ENCODE results near the gene OSBPL10. TPM values are rescaled to one million over a fixed set of nuclear protein-coding genes. Genes with fewer than 3 reads are reported as not detected.
A peak's percentile ranks its signal among the peaks of the same experiment; 100 is the strongest.

The OSBPL10 gene
- total RNA-seq, 2 experiments from 2014 or later: 6.1 to 6.4 TPM

GRCh38 chr3:31984321-31984720 lies 3.3 kb upstream of the OSBPL10 start:
- no peak overlapping the region for H3K4me3 Mint-ChIP-seq
- H3K27ac Mint-ChIP-seq: no peak overlapping the region
- DNase-seq: no peak
- peaks cover 10% of the 10 kb centered on the region for H3K4me1 Mint-ChIP-seq (ENCODE audit: low read depth)
- CTCF ChIA-PET: interaction anchor here (0.6 kb wide), 1 partner anchor 48 kb away, joined by 3 read pairs; no protein-coding TSS in a partner anchor
- peaks cover 23% of the 10 kb centered on the region for H3K27me3 Mint-ChIP-seq (ENCODE audit: low read depth)
- H3K36me3 Mint-ChIP-seq (ENCODE audit: low read depth): no peaks in the 10 kb centered on the region
- intact Hi-C loops (cut with micrococcal nuclease): no loop called here
- H3K9me3 Mint-ChIP-seq: peaks cover 2% of the 10 kb centered on the region

GRCh38 chr3:31980530-31981205 lies 394 bp downstream of the OSBPL10 start:
- Mint-ChIP-seq H3K4me1 (ENCODE audit: low read depth) (peaks cover 26% of the 10 kb centered on the region), H3K36me3 (ENCODE audit: low read depth) (no peaks in the 10 kb centered on the region), H3K9me3 (no peaks in the 10 kb centered on the region), H3K4me3 (peak overlapping the region; percentile 78), H3K27me3 (ENCODE audit: low read depth) (peaks cover 42% of the 10 kb centered on the region), H3K27ac (no peak overlapping the region)
- intact Hi-C loops (cut with micrococcal nuclease): no loop called here
- peak; percentile 58 for DNase-seq
- CTCF ChIA-PET: no interaction called here

- Mint-ChIP-seq H3K4me1 (ENCODE audit: low read depth) (peaks cover 26% of the 10 kb centered on the region), H3K36me3 (ENCODE audit: low read depth) (no peaks in the 10 kb centered on the region), H3K27ac (peak overlapping the region; percentile 43), H3K9me3 (no peaks in the 10 kb centered on the region), H3K4me3 (peak overlapping the region; percentile 78), H3K27me3 (ENCODE audit: low read depth) (peaks cover 49% of the 10 kb centered on the region)
- intact Hi-C loops (cut with micrococcal nuclease): loop anchor here (1.0 to 10.0 kb wide), 12 partner anchors 17 to 1083 kb away; partner anchors contain the start of genes GPD1L and STT3B
- CTCF ChIA-PET: no interaction called here
- DNase-seq: peak; percentile 37
These were observed 1.9 kb downstream of the OSBPL10 start for GRCh38 chr3:31979001-31979697.

- H3K36me3 Mint-ChIP-seq (ENCODE audit: low read depth): no peaks in the 10 kb centered on the region
- no peak overlapping the region for H3K4me3 Mint-ChIP-seq
- H3K9me3 Mint-ChIP-seq: no peaks in the 10 kb centered on the region
- DNase-seq: no peak
- CTCF ChIA-PET: no interaction called here
- H3K27ac Mint-ChIP-seq: peak overlapping the region; percentile 43
- peaks cover 26% of the 10 kb centered on the region for H3K4me1 Mint-ChIP-seq (ENCODE audit: low read depth)
- H3K27me3 Mint-ChIP-seq (ENCODE audit: low read depth): peaks cover 50% of the 10 kb centered on the region
- intact Hi-C loops (cut with micrococcal nuclease): loop anchor here (5.0 to 10.0 kb wide), 3 partner anchors 446 to 1084 kb away; partner anchors contain the start of gene STT3B
These were observed 2.5 kb downstream of the OSBPL10 start for GRCh38 chr3:31978553-31978952.

GRCh38 chr3:31977736-31978135 lies 3.3 kb downstream of the OSBPL10 start:
- Mint-ChIP-seq H3K9me3 (no peaks in the 10 kb centered on the region), H3K4me3 (no peak overlapping the region), H3K4me1 (ENCODE audit: low read depth) (peaks cover 26% of the 10 kb centered on the region), H3K27ac (no peak overlapping the region), H3K27me3 (ENCODE audit: low read depth) (peaks cover 50% of the 10 kb centered on the region), H3K36me3 (ENCODE audit: low read depth) (no peaks in the 10 kb centered on the region)
- intact Hi-C loops (cut with micrococcal nuclease): loop anchor here (5.0 to 10.0 kb wide), 3 partner anchors 445 to 1085 kb away; partner anchors contain the start of gene STT3B
- no peak for DNase-seq
- CTCF ChIA-PET: no interaction called here

GRCh38 chr3:31976302-31976701 lies 4.8 kb downstream of the OSBPL10 start:
- H3K36me3 Mint-ChIP-seq (ENCODE audit: low read depth): no peaks in the 10 kb centered on the region
- intact Hi-C loops (cut with micrococcal nuclease): loop anchor here (5.0 to 10.0 kb wide), 3 partner anchors 444 to 1086 kb away; partner anchors contain the start of gene STT3B
- peaks cover 42% of the 10 kb centered on the region for H3K27me3 Mint-ChIP-seq (ENCODE audit: low read depth)
- H3K9me3 Mint-ChIP-seq: no peaks in the 10 kb centered on the region
- no peak overlapping the region for H3K27ac Mint-ChIP-seq
- no peak for DNase-seq
- CTCF ChIA-PET: no interaction called here
- peaks cover 22% of the 10 kb centered on the region for H3K4me1 Mint-ChIP-seq (ENCODE audit: low read depth)
- no peak overlapping the region for H3K4me3 Mint-ChIP-seq

GRCh38 chr3:31974964-31975363 lies 6.1 kb downstream of the OSBPL10 start:
- no peak for DNase-seq
- Mint-ChIP-seq H3K4me1 (ENCODE audit: low read depth) (peaks cover 20% of the 10 kb centered on the region), H3K27me3 (ENCODE audit: low read depth) (peaks cover 42% of the 10 kb centered on the region), H3K4me3 (no peak overlapping the region), H3K27ac (no peak overlapping the region), H3K9me3 (no peaks in the 10 kb centered on the region), H3K36me3 (ENCODE audit: low read depth) (no peaks in the 10 kb centered on the region)
- intact Hi-C loops (cut with micrococcal nuclease): loop anchor here (5.0 to 10.0 kb wide), 3 partner anchors 443 to 1087 kb away; partner anchors contain the start of gene STT3B
- CTCF ChIA-PET: no interaction called here

- Mint-ChIP-seq H3K9me3 (no peaks in the 10 kb centered on the region), H3K4me3 (no peak overlapping the region), H3K27me3 (ENCODE audit: low read depth) (peaks cover 42% of the 10 kb centered on the region), H3K27ac (no peak overlapping the region), H3K4me1 (ENCODE audit: low read depth) (peaks cover 18% of the 10 kb centered on the region), H3K36me3 (ENCODE audit: low read depth) (no peaks in the 10 kb centered on the region)
- CTCF ChIA-PET: no interaction called here
- no peak for DNase-seq
- intact Hi-C loops (cut with micrococcal nuclease): loop anchor here (10.0 kb wide), 1 partner anchor 900 kb away; no protein-coding TSS in a partner anchor
These were observed 6.6 kb downstream of the OSBPL10 start for GRCh38 chr3:31974471-31974870.

- no peak for DNase-seq
- Mint-ChIP-seq H3K4me1 (ENCODE audit: low read depth) (peaks cover 11% of the 10 kb centered on the region), H3K4me3 (no peak overlapping the region), H3K36me3 (ENCODE audit: low read depth) (no peaks in the 10 kb centered on the region), H3K27me3 (ENCODE audit: low read depth) (peaks cover 39% of the 10 kb centered on the region), H3K27ac (no peak overlapping the region), H3K9me3 (no peaks in the 10 kb centered on the region)
- intact Hi-C loops (cut with micrococcal nuclease): loop anchor here (10.0 kb wide), 1 partner anchor 899 kb away; no protein-coding TSS in a partner anchor
- CTCF ChIA-PET: interaction anchor here (0.6 kb wide), 1 partner anchor 36 kb away, joined by 3 read pairs; no protein-coding TSS in a partner anchor
These were observed 7.2 kb downstream of the OSBPL10 start for GRCh38 chr3:31973837-31974236.

GRCh38 chr3:31973081-31973480 lies 8.0 kb downstream of the OSBPL10 start:
- peaks cover 4% of the 10 kb centered on the region for H3K4me1 Mint-ChIP-seq (ENCODE audit: low read depth)
- intact Hi-C loops (cut with micrococcal nuclease): loop anchor here (10.0 kb wide), 1 partner anchor 898 kb away; no protein-coding TSS in a partner anchor
- no peak overlapping the region for H3K27ac Mint-ChIP-seq
- no peak overlapping the region for H3K4me3 Mint-ChIP-seq
- CTCF ChIA-PET: interaction anchor here (0.6 kb wide), 1 partner anchor 18 kb away, joined by 3 read pairs; no protein-coding TSS in a partner anchor
- no peak for DNase-seq
- no peaks in the 10 kb centered on the region for H3K9me3 Mint-ChIP-seq
- no peaks in the 10 kb centered on the region for H3K36me3 Mint-ChIP-seq (ENCODE audit: low read depth)
- H3K27me3 Mint-ChIP-seq (ENCODE audit: low read depth): peaks cover 37% of the 10 kb centered on the region

- Mint-ChIP-seq H3K36me3 (ENCODE audit: low read depth) (no peaks in the 10 kb centered on the region), H3K9me3 (no peaks in the 10 kb centered on the region), H3K4me3 (no peak overlapping the region), H3K4me1 (ENCODE audit: low read depth) (no peaks in the 10 kb centered on the region), H3K27ac (no peak overlapping the region), H3K27me3 (ENCODE audit: low read depth) (peaks cover 25% of the 10 kb centered on the region)
- no peak for DNase-seq
- CTCF ChIA-PET: no interaction called here
- intact Hi-C loops (cut with micrococcal nuclease): loop anchor here (10.0 kb wide), 1 partner anchor 897 kb away; no protein-coding TSS in a partner anchor
These were observed 9.5 kb downstream of the OSBPL10 start for GRCh38 chr3:31971607-31972006.

- Mint-ChIP-seq H3K36me3 (ENCODE audit: low read depth) (no peaks in the 10 kb centered on the region), H3K4me1 (ENCODE audit: low read depth) (no peaks in the 10 kb centered on the region), H3K4me3 (no peak overlapping the region), H3K9me3 (no peaks in the 10 kb centered on the region), H3K27me3 (ENCODE audit: low read depth) (peaks cover 12% of the 10 kb centered on the region), H3K27ac (no peak overlapping the region)
- intact Hi-C loops (cut with micrococcal nuclease): no loop called here
- CTCF ChIA-PET: no interaction called here
- no peak for DNase-seq
These were observed 12.1 kb downstream of the OSBPL10 start for GRCh38 chr3:31968927-31969418.

All from activated naive CD4-positive, alpha-beta T cell treated with anti-CD3 and anti-CD28 coated beads for 36 hours (primary cell).